HEK293T (cell line): ENCODE results near the gene CA10.

Source experiments
- BHLHE40 ChIP-seq: fragments of 450-650 bp; IDR thresholded peaks from 2 replicates; pipeline ENCODE4 v1.6.1; 2016; ENCODE audit warnings: mild to moderate bottlenecking, moderate library complexity, borderline replicate concordance
- ELF4 ChIP-seq: fragments of 450-650 bp; IDR thresholded peaks from 2 replicates; pipeline ENCODE4 v1.6.1; 2017; ENCODE audit warnings: antibody characterized with exemption
- FOXA1 ChIP-seq: fragments of 450-650 bp; IDR thresholded peaks from 2 replicates; pipeline ENCODE4 v1.6.1; 2016; ENCODE audit warnings: mild to moderate bottlenecking
- FOXM1 ChIP-seq: fragments of 450-650 bp; IDR thresholded peaks from 2 replicates; pipeline ENCODE4 v1.6.1; 2017; ENCODE audit warnings: mild to moderate bottlenecking, borderline replicate concordance
- HDGF ChIP-seq: fragments of 450-650 bp; IDR thresholded peaks from 2 replicates; pipeline ENCODE4 v1.6.1; 2017; ENCODE audit warnings: antibody characterized with exemption, borderline replicate concordance
- L3MBTL2 ChIP-seq: fragments of 450-650 bp; conservative IDR thresholded peaks from 2 replicates; pipeline ENCODE4 v1.6.1; 2016; ENCODE audit warnings: mild to moderate bottlenecking
- SP1 ChIP-seq: fragments of 450-650 bp; IDR thresholded peaks from 2 replicates; pipeline ENCODE4 v1.6.1; 2017
- SUZ12 ChIP-seq: fragments of 450-650 bp; IDR thresholded peaks from 2 replicates; pipeline ENCODE4 v1.6.1; 2016; ENCODE audit warnings: mild to moderate bottlenecking
- TARDBP ChIP-seq: fragments of 450-650 bp; IDR thresholded peaks from 2 replicates; pipeline ENCODE4 v1.6.1; 2016
- TF ChIP-seq, protein P1 (sequence below): fragments of 450-650 bp; IDR thresholded peaks from 2 replicates; pipeline ENCODE4 v1.6.1; 2016

DNA sequence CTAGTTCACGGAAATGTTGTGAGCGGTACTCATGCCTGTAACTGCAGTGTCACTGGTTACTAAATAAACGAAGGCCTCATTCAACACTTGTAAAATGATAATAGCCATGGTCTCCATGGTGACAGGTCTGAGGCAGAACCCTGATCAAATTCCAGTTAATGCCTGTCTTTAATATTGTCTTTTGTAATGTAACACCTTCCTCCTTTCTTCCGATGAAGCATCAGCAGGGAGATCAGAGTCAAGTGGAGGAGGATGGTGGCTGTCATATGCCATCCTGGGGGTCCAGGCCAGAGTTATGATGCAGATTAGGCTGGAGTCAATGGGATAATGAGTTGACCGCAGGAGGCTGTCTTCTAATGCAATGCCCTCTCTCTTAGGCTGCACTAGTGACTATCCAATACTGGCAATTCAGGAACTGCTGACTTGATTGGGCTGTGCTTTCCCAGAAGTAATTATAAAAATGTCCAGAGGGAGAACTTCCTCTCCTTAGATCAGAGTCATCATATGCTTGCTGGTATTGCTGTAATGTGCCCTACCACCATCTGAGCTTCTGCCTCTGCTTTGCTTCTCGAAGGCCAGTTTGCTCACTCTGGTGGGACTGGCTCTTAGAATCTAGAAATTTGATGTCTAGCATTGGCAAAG, 419.1 kb downstream of the CA10 start:
- TF ChIP-seq TARDBP (no peak), FOXM1 (no peak), BHLHE40 (no peak), ELF4 (no peak), SUZ12 (no peak), FOXA1 (no peak), SP1 (no peak), L3MBTL2 (no peak), HDGF (no peak)
- TF ChIP-seq, protein P1, sequence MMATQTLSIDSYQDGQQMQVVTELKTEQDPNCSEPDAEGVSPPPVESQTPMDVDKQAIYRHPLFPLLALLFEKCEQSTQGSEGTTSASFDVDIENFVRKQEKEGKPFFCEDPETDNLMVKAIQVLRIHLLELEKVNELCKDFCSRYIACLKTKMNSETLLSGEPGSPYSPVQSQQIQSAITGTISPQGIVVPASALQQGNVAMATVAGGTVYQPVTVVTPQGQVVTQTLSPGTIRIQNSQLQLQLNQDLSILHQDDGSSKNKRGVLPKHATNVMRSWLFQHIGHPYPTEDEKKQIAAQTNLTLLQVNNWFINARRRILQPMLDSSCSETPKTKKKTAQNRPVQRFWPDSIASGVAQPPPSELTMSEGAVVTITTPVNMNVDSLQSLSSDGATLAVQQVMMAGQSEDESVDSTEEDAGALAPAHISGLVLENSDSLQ = no peak
